ENCODE results near the gene SNRPA1.

The SNRPA1 gene

DNA sequence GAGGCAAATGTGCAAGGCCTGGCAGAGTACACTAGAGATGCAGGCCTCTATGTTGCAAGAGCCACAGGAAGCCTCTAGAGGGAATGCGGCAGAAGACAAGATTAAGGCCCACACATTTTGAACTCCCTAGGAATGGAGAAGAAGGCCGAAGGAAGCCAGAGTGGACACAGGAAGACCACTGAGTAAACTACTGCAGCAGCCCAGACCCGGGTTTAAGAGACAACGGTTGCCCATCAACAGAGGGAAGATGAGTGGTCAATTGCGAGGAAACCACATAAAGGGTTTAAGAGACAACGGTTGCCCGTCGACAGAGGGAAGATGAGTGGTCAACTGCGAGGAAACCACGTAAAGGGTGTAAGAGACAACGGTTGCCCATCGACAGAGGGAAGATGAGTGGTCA lies 57.8 kb downstream of the SNRPA1 start:
- no peak for DNase-seq

GRCh38 chr15:101233651-101234280 lies 61.3 kb downstream of the SNRPA1 start:
- no peak for DNase-seq

- no peak for DNase-seq
These were observed 62.4 kb downstream of the SNRPA1 start for GRCh38 chr15:101232677-101233076.

Data from effector CD8-positive, alpha-beta T cell (primary cell).